IPS-18a (cell line): ENCODE data around the gene KRT16.

Source experiments
- H3K27ac ChIP-seq: one replicate; pipeline ENCODE4 v1.5.1; 2013; ENCODE audit warnings: low read length
- H3K27me3 ChIP-seq: one replicate; pipeline ENCODE4 v1.6.1; 2013; ENCODE audit warnings: mild to moderate bottlenecking, low read length; ENCODE audit not compliant: control insufficient read depth, insufficient read depth
- H3K36me3 ChIP-seq: one replicate; pipeline ENCODE4 v1.6.1; 2013; ENCODE audit warnings: low read depth, low read length; ENCODE audit not compliant: control insufficient read depth
- H3K4me1 ChIP-seq: one replicate; pipeline ENCODE4 v1.6.1; 2013; ENCODE audit warnings: low read depth, low read length; ENCODE audit not compliant: control insufficient read depth
- H3K4me3 ChIP-seq: one replicate; pipeline ENCODE4 v1.5.1; 2013; ENCODE audit warnings: low read length
- H3K9ac ChIP-seq: one replicate; pipeline ENCODE4 v1.6.1; 2013; ENCODE audit warnings: mild to moderate bottlenecking, low read length, moderate library complexity
- H3K9me3 ChIP-seq: one replicate; pipeline ENCODE4 v1.6.1; 2013; ENCODE audit warnings: low read depth, low read length; ENCODE audit not compliant: control insufficient read depth

Gene KRT16

DNA sequence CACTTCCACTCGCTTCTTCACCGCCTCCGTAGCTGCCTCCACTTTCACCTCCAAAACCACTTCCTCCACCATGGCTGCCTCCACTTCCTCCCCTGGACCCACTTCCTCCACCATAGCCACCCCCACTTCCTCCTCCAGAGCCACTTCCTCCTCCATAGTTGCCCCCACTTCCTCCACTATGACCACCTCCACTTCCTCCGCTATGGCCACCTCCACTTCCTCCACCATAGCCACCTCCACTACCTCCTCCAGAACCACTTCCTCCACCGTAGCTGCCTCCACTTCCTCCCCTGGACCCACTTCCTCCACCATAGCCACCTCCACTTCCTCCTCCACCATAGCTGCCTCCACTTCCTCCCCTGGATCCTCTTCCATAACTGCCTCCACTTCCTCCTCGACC, 45.2 kb downstream of the KRT16 start:
- no peaks in the 10 kb centered on the region for H3K4me1 ChIP-seq
- H3K9ac ChIP-seq: no peak overlapping the region
- H3K9me3 ChIP-seq: no peaks in the 10 kb centered on the region
- H3K27ac ChIP-seq: no peak overlapping the region
- H3K36me3 ChIP-seq: no peaks in the 10 kb centered on the region
- H3K4me3 ChIP-seq: no peak overlapping the region
- H3K27me3 ChIP-seq: no peaks in the 10 kb centered on the region

GRCh38 chr17:41565338-41565737, 47.2 kb downstream of the KRT16 start:
- H3K27ac ChIP-seq: no peak overlapping the region
- H3K4me1 ChIP-seq: no peaks in the 10 kb centered on the region
- H3K9ac ChIP-seq: no peak overlapping the region
- no peaks in the 10 kb centered on the region for H3K36me3 ChIP-seq
- no peaks in the 10 kb centered on the region for H3K9me3 ChIP-seq
- H3K4me3 ChIP-seq: no peak overlapping the region
- no peaks in the 10 kb centered on the region for H3K27me3 ChIP-seq

DNA sequence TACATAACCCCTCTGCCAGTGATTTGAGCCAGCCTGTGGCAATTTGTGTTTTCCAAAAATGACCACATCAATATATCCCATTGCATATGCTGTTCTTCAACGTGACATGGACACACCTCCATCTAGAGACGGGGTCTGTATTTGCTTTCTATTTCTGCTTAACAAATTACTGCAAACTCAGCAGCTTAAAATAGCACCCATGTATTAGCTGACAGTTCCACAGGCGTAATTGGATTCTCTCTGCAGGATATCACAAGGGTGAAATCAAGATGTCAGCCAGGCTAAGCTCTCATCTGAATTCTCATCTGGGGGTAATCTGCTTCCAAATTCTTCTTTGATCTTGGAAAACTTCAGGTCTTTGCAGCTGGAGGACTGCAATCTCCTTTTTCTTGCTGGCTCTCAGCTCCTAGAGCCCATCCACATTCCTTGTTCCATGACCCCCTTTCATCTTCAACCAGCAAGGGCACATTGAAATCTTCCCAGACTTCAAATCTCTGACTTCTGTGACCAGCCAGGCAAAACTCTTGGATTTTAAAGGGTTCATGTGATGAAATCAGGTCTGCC, 48.9 kb downstream of the KRT16 start:
- H3K9ac ChIP-seq: no peak overlapping the region
- no peak overlapping the region for H3K27ac ChIP-seq
- H3K4me1 ChIP-seq: no peaks in the 10 kb centered on the region
- H3K9me3 ChIP-seq: no peaks in the 10 kb centered on the region
- no peak overlapping the region for H3K4me3 ChIP-seq
- no peaks in the 10 kb centered on the region for H3K36me3 ChIP-seq
- no peaks in the 10 kb centered on the region for H3K27me3 ChIP-seq

DNA sequence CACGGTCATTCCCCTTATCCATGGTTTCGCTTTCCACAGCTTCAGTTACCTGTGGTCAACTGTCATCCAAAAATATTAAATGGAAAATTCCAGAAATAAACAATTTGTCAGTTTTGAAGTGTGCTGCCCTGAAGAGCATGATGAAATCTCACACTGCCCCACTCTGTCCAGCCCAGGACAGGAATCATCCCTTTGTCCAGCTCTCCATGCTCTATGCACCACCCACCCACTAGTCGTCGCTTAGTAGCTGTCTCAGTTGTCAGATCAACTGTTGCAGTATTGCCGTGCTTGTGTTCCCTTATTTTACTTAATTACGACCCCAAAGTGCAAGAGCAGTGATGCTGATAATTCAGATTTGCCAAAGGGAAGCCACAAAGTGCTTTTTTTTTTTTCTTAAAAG, 51.0 kb downstream of the KRT16 start:
- Histone ChIP-seq H3K4me1 (no peaks in the 10 kb centered on the region), H3K9me3 (no peaks in the 10 kb centered on the region), H3K36me3 (no peaks in the 10 kb centered on the region), H3K27ac (no peak overlapping the region), H3K4me3 (no peak overlapping the region), H3K9ac (no peak overlapping the region), H3K27me3 (no peaks in the 10 kb centered on the region)
